ENCODE data around the gene COL12A1. TPM values are rescaled to one million over a fixed set of nuclear protein-coding genes. Genes with fewer than 3 reads are reported as not detected.

COL12A1 gene
- total RNA-seq, 1 experiment from 2014 or later, result 0.96 TPM

GRCh38 chr6:75090576-75090975 is 115.3 kb downstream of the COL12A1 start:
- H3K27me3 Mint-ChIP-seq (ENCODE audit: low read depth), result peaks cover 8% of the 10 kb centered on the region
- Histone ChIP-seq H3K4ac (ENCODE audit: low read depth, low read length) (no peak overlapping the region), H2AFZ (ENCODE audit: low read length) (no peak overlapping the region), H3K27ac (ENCODE audit: insufficient read length, low read depth, low read length) (no peak overlapping the region), H4K91ac (ENCODE audit: insufficient read length, low read depth, low read length) (no peak overlapping the region), H3K79me2 (ENCODE audit: insufficient read depth, low read length) (no peaks in the 10 kb centered on the region), H2BK12ac (ENCODE audit: insufficient read length, low read depth, low read length) (no peak overlapping the region), H4K8ac (replicated peaks; ENCODE audit: insufficient read length, low read depth, low read length) (no peak overlapping the region), H3K4me1 (ENCODE audit: insufficient read depth, low read length) (no peaks in the 10 kb centered on the region), H4K20me1 (ENCODE audit: control insufficient read depth, insufficient read depth, insufficient read length) (no peaks in the 10 kb centered on the region), H2BK5ac (ENCODE audit: insufficient read length, low read length) (no peak overlapping the region), H3T11ph (ENCODE audit: low read length) (no peak overlapping the region), H3K79me1 (ENCODE audit: insufficient read depth, low read depth, low read length, poor library complexity, severe bottlenecking) (no peaks in the 10 kb centered on the region), H2BK15ac (ENCODE audit: low read depth, low read length) (no peak overlapping the region), H3K23ac (ENCODE audit: insufficient read length, low read depth, low read length) (no peak overlapping the region), H4K5ac (ENCODE audit: insufficient read length, low read depth, low read length) (no peak overlapping the region), H3K23me2 (ENCODE audit: insufficient read length, low read depth, low read length, poor library complexity, severe bottlenecking) (no peaks in the 10 kb centered on the region), H2AK5ac (ENCODE audit: insufficient read length, low read length) (no peak overlapping the region), H3K14ac (ENCODE audit: insufficient read depth, low read length) (no peak overlapping the region), H3K9me3 (ENCODE audit: control insufficient read depth, low read depth, low read length) (no peaks in the 10 kb centered on the region), H3K27me3 (ENCODE audit: insufficient read depth, low read length) (no peaks in the 10 kb centered on the region), H3K4me2 (ENCODE audit: insufficient read depth, insufficient read length, low read length) (no peak overlapping the region), H3K9ac (ENCODE audit: extremely low read depth, insufficient read length, low read length) (no peak overlapping the region), H2BK20ac (ENCODE audit: low read depth, low read length, poor library complexity, severe bottlenecking) (no peak overlapping the region), H3K56ac (ENCODE audit: insufficient read length, low read depth, low read length) (no peak overlapping the region), H2BK120ac (ENCODE audit: low read depth, low read length, poor library complexity, severe bottlenecking) (no peak overlapping the region), H3K18ac (ENCODE audit: insufficient read length, low read depth, low read length) (no peak overlapping the region)
- no CpG with 5 or more reads among the region's 1 CpG for WGBS (ENCODE audit: extremely low coverage, insufficient read length, low lambda C conversion rate)
- DNase-seq, result no peak
- H3K36me3 Mint-ChIP-seq (ENCODE audit: insufficient read depth in 1 of 3, low read depth in 3 of 3), result peaks cover 0 to 1% (median 0%) of the 10 kb centered on the region in 3 experiments; a peak in 1 of 7 replicates
- H3K9me3 Mint-ChIP-seq, result no peaks in the 10 kb centered on the region; a peak in 1 of 5 replicates
- no peak for TF ChIP-seq CTCF (conservative IDR thresholded peaks at IDR 0.05)
- H3K4me1 Mint-ChIP-seq, result peaks cover 9% of the 10 kb centered on the region in 2 experiments
- H3K27ac Mint-ChIP-seq, result no peak overlapping the region
- H3K4me3 Mint-ChIP-seq, result no peak overlapping the region

All from H9 (cell line).